ENCODE measurements around the gene CACNB2. TPM values are rescaled to one million over a fixed set of nuclear protein-coding genes. Genes with fewer than 3 reads are reported as not detected.

CACNB2 gene
- total and polyA plus RNA-seq, 8 donors: 4.9 to 11.1 (median 7.3) TPM

DNA sequence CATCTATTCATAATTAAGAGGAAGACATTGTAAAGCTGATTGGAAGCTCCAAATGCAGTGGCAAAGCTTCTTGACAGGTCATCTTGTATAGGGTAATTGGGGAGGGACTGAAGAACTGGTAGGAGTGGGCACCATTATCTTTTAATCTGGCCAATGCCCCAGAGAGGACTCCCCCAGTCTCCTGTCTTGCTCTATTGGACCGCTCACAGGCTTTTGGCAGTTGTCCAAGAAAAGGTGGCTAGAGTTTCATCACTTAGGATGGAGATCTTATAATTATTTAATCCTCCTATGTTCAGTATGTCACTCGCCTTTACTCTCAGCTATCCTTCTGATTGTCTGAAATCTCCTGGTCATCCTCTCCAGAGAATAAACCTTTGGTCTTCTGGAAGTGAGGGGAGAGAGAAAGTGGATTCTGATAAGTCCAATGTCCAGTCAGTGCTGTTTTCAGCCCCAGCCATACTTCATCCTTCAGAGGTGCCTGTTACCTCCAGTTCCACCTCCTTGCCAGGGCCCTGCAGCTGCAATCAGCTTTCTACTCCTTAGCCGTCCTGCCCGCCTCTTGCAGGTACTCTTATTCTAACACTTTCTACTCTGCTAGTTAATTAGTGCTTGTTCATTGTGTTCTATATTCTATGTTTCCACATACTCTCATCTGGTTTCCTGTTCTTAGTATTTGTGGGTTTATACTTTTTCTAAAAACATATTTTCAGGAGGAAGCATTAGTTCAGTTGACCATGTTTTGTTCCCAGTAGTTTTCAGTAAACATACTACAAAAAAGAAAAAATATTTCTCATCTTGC is 269.6 kb downstream of the CACNB2 start:
- no peak for FAIRE-seq
- 86 to 88% methylated on average over 4 of the region's 4 CpGs for WGBS, 2 donors
- Histone ChIP-seq H3K27me3 (no peaks in the 10 kb centered on the region), H3K27ac (no peak overlapping the region), H3K4me3 (no peak overlapping the region), H3K9me3 (no peaks in the 10 kb centered on the region), H3K36me3 (no peaks in the 10 kb centered on the region), H3K4me1 (peaks cover 0 to 6% (median 5%) of the 10 kb centered on the region in 3 donors)
- TF ChIP-seq CTCF (IDR thresholded peaks at IDR 0.05): no peak
- no peak for ATAC-seq
- no peak for DNase-seq
- intact Hi-C loops (cut with DNase I): no loop called here

DNA sequence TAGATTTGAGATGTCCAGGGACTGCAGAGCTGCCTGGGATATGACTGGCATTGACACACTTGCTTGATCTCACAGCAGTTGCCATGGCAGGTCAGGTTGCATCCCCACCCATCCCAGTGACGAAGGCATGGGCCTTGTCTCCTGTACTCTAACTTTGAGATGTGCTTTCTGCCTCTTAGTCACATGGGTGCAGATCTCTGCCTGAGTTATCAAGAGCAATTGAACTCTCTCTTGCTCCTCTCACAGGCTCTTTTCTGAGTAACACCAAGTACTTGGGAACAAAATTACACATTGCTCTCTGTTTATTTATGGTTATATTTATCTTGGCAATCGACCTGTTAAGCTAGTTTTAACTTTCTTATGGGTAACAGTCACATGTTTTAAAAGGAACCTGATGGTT is 273.8 kb downstream of the CACNB2 start:
- H3K36me3 ChIP-seq: no peaks in the 10 kb centered on the region
- TF ChIP-seq CTCF (IDR thresholded peaks at IDR 0.05): no peak
- no peak overlapping the region for H3K4me3 ChIP-seq
- WGBS, 2 donors: 33 to 43% methylated on average over 2 of the region's 2 CpGs
- no peaks in the 10 kb centered on the region for H3K27me3 ChIP-seq
- H3K27ac ChIP-seq: no peak overlapping the region
- H3K9me3 ChIP-seq: no peaks in the 10 kb centered on the region
- ATAC-seq (peak in 3 of 4 donors; percentile 72 to 82 (median 77)), FAIRE-seq (no peak), DNase-seq (no peak)
- H3K4me1 ChIP-seq: peaks cover 0 to 6% (median 5%) of the 10 kb centered on the region in 3 donors
- intact Hi-C loops (cut with DNase I): no loop called here

- WGBS, 2 donors: 86 to 90% methylated on average over 15 of the region's 15 CpGs
These were observed 277.8 kb downstream of the CACNB2 start for GRCh38 chr10:18417950-18418527.

DNA sequence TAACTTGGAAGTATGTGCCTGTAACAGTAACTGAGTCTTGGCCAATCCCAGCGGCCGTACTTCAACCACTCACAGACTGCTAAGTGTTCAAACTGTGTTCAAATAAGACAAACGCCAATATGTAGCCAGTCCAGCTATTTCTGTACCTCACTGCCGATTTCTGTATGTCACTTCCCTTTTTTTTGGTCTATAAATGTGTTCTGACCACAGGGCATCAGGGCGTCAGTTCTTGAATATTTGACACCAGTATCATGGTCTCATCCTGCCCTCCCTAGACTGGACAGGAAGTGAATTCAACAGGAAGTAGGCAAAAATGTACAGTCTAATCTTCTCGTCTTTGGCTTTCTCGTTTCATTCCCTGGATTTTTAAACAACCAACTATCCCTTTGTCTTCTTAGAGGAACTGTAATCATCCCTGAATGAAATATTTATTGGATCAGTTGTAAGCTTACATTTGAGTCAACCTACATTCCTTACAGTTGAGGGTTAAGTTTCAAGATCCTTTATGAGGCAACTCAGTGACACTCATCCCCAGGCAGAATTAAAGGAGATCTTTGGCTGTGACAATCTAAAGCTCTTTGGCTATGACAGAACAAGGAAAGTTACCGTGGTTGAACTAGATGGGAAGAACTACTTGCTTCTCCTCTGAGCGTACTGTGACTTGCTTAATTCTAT is 278.5 kb downstream of the CACNB2 start:
- no peaks in the 10 kb centered on the region for H3K36me3 ChIP-seq
- H3K4me3 ChIP-seq: no peak overlapping the region
- no peaks in the 10 kb centered on the region for H3K9me3 ChIP-seq
- H3K27ac ChIP-seq: no peak overlapping the region
- DNase-seq: no peak
- intact Hi-C loops (cut with DNase I): no loop called here
- TF ChIP-seq CTCF (IDR thresholded peaks at IDR 0.05): no peak
- no peaks in the 10 kb centered on the region for H3K27me3 ChIP-seq
- peak in 2 of 4 donors; percentile 35 to 61 for ATAC-seq
- FAIRE-seq: no peak
- 88 to 90% methylated on average over 9 of the region's 9 CpGs for WGBS, 2 donors
- H3K4me1 ChIP-seq: peaks cover 0 to 6% (median 4%) of the 10 kb centered on the region in 3 donors

More at GRCh38 chr10:18417950-18418527, 277.8 kb downstream of the CACNB2 start:
- no peak for FAIRE-seq
- intact Hi-C loops (cut with DNase I): no loop called here
- DNase-seq: no peak
- peaks cover 0 to 6% (median 5%) of the 10 kb centered on the region in 3 donors for H3K4me1 ChIP-seq
- ATAC-seq: no peak
- no peaks in the 10 kb centered on the region for H3K27me3 ChIP-seq
- TF ChIP-seq CTCF (IDR thresholded peaks at IDR 0.05): no peak
- H3K4me3 ChIP-seq: no peak overlapping the region
- no peak overlapping the region for H3K27ac ChIP-seq
- H3K9me3 ChIP-seq: no peaks in the 10 kb centered on the region
- no peaks in the 10 kb centered on the region for H3K36me3 ChIP-seq

Measured in pancreas (tissue), 10 donors.